ENCODE results near the gene MOCS3. TPM values are rescaled to one million over a fixed set of nuclear protein-coding genes. Genes with fewer than 3 reads are reported as not detected.
A peak's percentile ranks its signal among the peaks of the same experiment; 100 is the strongest.

The MOCS3 gene
- total RNA-seq, 1 experiment from 2014 or later, result 13.2 TPM

DNA sequence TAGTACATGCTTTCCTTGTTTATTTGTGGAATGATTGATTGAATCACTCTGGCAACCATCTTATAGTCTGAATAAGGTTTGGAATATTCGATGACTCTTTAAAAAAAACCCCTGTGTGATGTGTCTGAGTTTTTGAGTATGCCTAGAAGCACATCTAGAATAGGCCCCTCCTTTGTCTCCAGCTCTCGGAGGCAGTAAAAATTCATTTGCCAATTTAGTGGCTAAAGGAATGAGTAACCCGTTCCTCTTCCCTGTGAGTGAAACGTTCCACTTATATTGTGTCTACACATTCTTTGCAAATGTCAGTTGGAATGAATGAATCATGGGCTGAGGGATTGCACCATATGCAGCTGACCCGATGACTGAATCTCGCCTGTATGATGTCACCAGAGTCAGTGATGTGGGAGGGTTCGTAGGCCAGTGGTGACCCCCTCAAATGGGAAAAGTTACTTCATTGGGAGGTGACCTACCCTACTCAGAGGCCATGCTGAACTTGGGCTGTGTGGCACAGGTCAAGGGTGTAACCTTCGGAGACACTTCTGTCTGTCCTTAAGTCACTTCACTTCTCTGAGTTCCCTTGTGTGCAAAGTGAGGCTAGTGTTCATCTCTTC is 21.6 kb downstream of the MOCS3 start:
- no peak overlapping the region for H3K4me3 Mint-ChIP-seq (ENCODE audit: unreplicated experiment)
- ChIA-PET POLR2A (no interaction called here), CTCF (interaction anchor here (1.1 to 2.8 kb wide), 3 partner anchors 36 to 356 kb away, joined by 3 to 36 read pairs (median 3); no protein-coding TSS in a partner anchor)
- H3K27me3 Mint-ChIP-seq (ENCODE audit: insufficient read depth, unreplicated experiment), result peaks cover 17% of the 10 kb centered on the region
- no peak overlapping the region for H3K27ac Mint-ChIP-seq (ENCODE audit: unreplicated experiment)
- peaks cover 4% of the 10 kb centered on the region for H3K4me1 ChIP-seq
- H3K27me3 ChIP-seq (replicated peaks; ENCODE audit: control insufficient read depth, insufficient read depth, low read length), result 0 out of 2 replicates have a peak, but pooled peaks cover 1% of the 10 kb centered on the region
- no peak overlapping the region for H3K4me3 ChIP-seq (ENCODE audit: low read depth, low read length)
- no TSS peak for BruUV-seq (replicated peaks)
- H3K9me3 ChIP-seq, result no peaks in the 10 kb centered on the region
- DNase-seq, result peak in 1 of 2 experiments; percentile 60
- intact Hi-C loops (cut with micrococcal nuclease; ENCODE audit: unreplicated experiment), result no loop called here
- TF ChIP-seq, protein P1, sequence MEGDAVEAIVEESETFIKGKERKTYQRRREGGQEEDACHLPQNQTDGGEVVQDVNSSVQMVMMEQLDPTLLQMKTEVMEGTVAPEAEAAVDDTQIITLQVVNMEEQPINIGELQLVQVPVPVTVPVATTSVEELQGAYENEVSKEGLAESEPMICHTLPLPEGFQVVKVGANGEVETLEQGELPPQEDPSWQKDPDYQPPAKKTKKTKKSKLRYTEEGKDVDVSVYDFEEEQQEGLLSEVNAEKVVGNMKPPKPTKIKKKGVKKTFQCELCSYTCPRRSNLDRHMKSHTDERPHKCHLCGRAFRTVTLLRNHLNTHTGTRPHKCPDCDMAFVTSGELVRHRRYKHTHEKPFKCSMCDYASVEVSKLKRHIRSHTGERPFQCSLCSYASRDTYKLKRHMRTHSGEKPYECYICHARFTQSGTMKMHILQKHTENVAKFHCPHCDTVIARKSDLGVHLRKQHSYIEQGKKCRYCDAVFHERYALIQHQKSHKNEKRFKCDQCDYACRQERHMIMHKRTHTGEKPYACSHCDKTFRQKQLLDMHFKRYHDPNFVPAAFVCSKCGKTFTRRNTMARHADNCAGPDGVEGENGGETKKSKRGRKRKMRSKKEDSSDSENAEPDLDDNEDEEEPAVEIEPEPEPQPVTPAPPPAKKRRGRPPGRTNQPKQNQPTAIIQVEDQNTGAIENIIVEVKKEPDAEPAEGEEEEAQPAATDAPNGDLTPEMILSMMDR (IDR thresholded peaks at IDR 0.05; ENCODE audit: insufficient read depth in 1 of 2, low read depth in 1 of 2, low read length in 1 of 2, severe bottlenecking in 1 of 2, unreplicated experiment in 1 of 2), result no peak
- H3K9me3 Mint-ChIP-seq (ENCODE audit: unreplicated experiment), result peaks cover 3% of the 10 kb centered on the region
- peaks cover 10% of the 10 kb centered on the region for H3K4me1 Mint-ChIP-seq (ENCODE audit: low read depth, unreplicated experiment)
- no peaks in the 10 kb centered on the region for H3K36me3 Mint-ChIP-seq (ENCODE audit: insufficient read depth, unreplicated experiment)
- no peaks in the 10 kb centered on the region for H3K36me3 ChIP-seq (ENCODE audit: control insufficient read depth, insufficient read depth, low read length)

DNA sequence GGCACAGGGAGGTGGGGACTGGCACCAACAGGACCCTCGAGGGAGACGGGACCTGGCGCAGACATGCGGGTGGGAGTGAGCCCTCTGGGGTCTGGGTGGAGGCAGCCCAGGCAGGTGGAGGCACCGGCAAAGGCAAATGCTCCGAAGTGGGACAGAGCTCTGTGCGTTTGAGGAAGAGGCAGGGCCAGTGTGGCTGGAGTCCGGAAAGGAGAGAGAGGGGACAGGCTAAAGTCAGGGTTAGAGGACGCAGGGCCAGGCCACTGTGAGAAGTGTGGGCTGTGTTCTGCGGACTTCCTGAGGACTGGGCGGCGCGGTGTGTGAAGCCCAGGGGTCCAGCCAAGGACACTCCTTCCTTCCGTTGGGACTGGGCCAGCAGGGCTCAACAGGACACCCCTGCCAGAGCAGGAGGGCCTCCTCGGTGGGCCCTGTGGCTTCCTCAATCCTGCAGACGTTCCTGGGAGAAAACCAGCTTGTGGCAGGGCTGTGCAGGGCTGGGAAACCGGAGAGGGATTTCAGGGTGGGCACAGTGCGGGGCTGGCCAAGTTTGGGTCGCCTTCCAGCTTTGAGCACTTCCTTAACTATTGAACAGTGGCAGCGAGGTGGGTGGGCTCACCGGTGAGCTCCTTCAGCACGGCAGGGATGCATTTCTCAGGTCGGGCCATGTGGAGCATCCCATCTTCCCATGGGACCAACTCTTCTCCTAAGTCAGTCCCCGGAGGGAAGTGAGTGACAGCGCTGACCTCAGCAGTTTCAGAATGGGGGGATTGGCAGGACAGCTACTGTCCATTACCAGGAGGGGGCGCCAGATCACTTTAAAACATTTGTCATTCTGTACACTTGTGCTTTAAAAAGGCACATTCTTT is 22.5 kb downstream of the MOCS3 start:
- TF ChIP-seq, protein P1 (IDR thresholded peaks at IDR 0.05; ENCODE audit: insufficient read depth in 1 of 2, low read depth in 1 of 2, low read length in 1 of 2, severe bottlenecking in 1 of 2, unreplicated experiment in 1 of 2), result peak; percentile 96 to 98
- H3K4me3 Mint-ChIP-seq (ENCODE audit: unreplicated experiment), result no peak overlapping the region
- CTCF ChIA-PET, result interaction anchor here (0.5 to 2.8 kb wide), 23 partner anchors 12 to 1064 kb away, joined by 3 to 36 read pairs (median 4); partner anchors contain the start of genes ADNP, BCAS4 and NFATC2
- Histone ChIP-seq H3K27me3 (replicated peaks; ENCODE audit: control insufficient read depth, insufficient read depth, low read length) (0 out of 2 replicates have a peak, but pooled peaks cover 1% of the 10 kb centered on the region), H3K9me3 (no peaks in the 10 kb centered on the region), H3K36me3 (ENCODE audit: control insufficient read depth, insufficient read depth, low read length) (no peaks in the 10 kb centered on the region), H3K4me3 (ENCODE audit: low read depth, low read length) (no peak overlapping the region), H3K4me1 (peaks cover 4% of the 10 kb centered on the region)
- H3K9me3 Mint-ChIP-seq (ENCODE audit: unreplicated experiment), result no peaks in the 10 kb centered on the region
- POLR2A ChIA-PET, result interaction anchor here (0.6 kb wide), 1 partner anchor 1120 kb away, joined by 6 read pairs; no protein-coding TSS in a partner anchor
- H3K27me3 Mint-ChIP-seq (ENCODE audit: insufficient read depth, unreplicated experiment), result peaks cover 17% of the 10 kb centered on the region
- H3K36me3 Mint-ChIP-seq (ENCODE audit: insufficient read depth, unreplicated experiment), result no peaks in the 10 kb centered on the region
- peaks cover 10% of the 10 kb centered on the region for H3K4me1 Mint-ChIP-seq (ENCODE audit: low read depth, unreplicated experiment)
- no TSS peak for BruUV-seq (replicated peaks)
- intact Hi-C loops (cut with micrococcal nuclease; ENCODE audit: unreplicated experiment), result no loop called here
- no peak overlapping the region for H3K27ac Mint-ChIP-seq (ENCODE audit: unreplicated experiment)
- peak; percentile 77 to 85 for DNase-seq

DNA sequence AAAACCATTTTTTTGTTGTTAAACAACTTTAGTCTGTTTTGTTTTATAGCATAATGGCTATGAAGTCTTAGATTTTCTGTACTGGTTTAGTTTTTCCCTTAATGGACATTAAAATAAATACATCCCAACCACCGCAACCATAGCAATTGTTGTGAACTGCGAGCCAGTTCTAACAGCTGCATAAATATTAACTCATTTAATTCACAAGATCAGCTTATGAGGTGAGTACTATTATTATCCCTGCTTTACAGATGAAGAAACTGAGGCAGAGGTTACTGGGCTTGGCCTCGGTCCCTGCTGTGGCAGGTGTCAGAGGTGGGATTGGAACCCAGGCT is 23.1 kb downstream of the MOCS3 start:
- DNase-seq, result no peak
- Mint-ChIP-seq H3K27me3 (ENCODE audit: insufficient read depth, unreplicated experiment) (peaks cover 17% of the 10 kb centered on the region), H3K9me3 (ENCODE audit: unreplicated experiment) (no peaks in the 10 kb centered on the region), H3K4me1 (ENCODE audit: low read depth, unreplicated experiment) (peaks cover 10% of the 10 kb centered on the region), H3K27ac (ENCODE audit: unreplicated experiment) (no peak overlapping the region), H3K36me3 (ENCODE audit: insufficient read depth, unreplicated experiment) (no peaks in the 10 kb centered on the region), H3K4me3 (ENCODE audit: unreplicated experiment) (no peak overlapping the region)
- Histone ChIP-seq H3K9me3 (no peaks in the 10 kb centered on the region), H3K36me3 (ENCODE audit: control insufficient read depth, insufficient read depth, low read length) (no peaks in the 10 kb centered on the region), H3K27me3 (replicated peaks; ENCODE audit: control insufficient read depth, insufficient read depth, low read length) (0 out of 2 replicates have a peak, but pooled peaks cover 1% of the 10 kb centered on the region), H3K4me1 (peaks cover 4% of the 10 kb centered on the region), H3K4me3 (ENCODE audit: low read depth, low read length) (no peak overlapping the region)
- TF ChIP-seq, protein P1 (IDR thresholded peaks at IDR 0.05; ENCODE audit: insufficient read depth in 1 of 2, low read depth in 1 of 2, low read length in 1 of 2, severe bottlenecking in 1 of 2, unreplicated experiment in 1 of 2), result no peak
- no TSS peak for BruUV-seq (replicated peaks)
- intact Hi-C loops (cut with micrococcal nuclease; ENCODE audit: unreplicated experiment), result no loop called here
- POLR2A ChIA-PET, result no interaction called here
- CTCF ChIA-PET, result interaction anchor here (0.6 to 2.8 kb wide), 16 partner anchors 12 to 602 kb away, joined by 3 to 36 read pairs (median 4); partner anchors contain the start of genes ADNP, BCAS4 and NFATC2

Measured in Caco-2 (cell line).